ENCODE measurements around the gene TMC4.
A peak's percentile ranks its signal among the peaks of the same experiment; 100 is the strongest.
"Not testable (repeated sequence)": the region's sequence is repeated elsewhere in the genome, so short reads cannot be mapped to it uniquely, and the experiment has no call there.

Gene TMC4

DNA sequence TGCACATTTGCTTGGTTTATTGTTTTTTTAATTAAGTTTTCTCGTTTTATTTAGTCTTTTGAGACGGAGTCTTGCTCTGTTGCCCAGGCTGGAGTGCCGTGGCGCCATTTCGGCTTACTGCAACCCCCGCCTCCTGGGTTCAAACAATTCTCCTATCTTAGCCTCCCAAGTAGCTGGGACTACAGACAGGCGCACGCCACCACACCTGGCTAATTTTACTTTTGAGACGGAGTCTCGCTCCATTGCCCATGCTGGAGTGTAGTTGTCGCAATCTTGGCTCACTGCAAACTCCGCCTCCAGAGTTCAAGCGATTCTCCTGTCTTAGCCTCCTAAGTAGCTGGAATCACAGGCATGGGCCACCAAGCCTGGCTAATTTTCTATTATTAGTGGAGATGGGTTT is 29.0 kb upstream of the TMC4 start:
- FAIRE-seq: no peak

GRCh38 chr19:54201172-54201701 is 28.3 kb upstream of the TMC4 start:
- no peak for FAIRE-seq

DNA sequence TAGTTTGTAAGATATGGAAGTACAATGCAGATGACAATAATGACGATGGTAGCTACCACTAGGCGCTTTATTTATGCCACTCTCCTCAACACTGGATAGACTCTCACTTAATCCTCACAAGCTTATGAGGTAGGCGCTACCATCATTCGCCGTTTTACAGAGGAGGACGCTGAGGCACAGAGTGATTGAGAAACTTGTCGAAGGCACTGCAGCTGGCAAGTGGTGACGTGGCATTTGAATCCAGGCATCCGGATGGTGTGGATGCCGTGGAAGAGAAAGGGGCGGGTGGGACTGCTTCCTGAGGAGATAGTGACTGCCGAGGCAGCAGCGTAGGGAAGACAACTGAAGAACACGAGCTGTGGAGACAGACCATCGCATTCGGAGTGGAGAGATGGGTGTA is 26.4 kb upstream of the TMC4 start:
- no peak for FAIRE-seq

GRCh38 chr19:54197121-54197520 is 24.2 kb upstream of the TMC4 start:
- FAIRE-seq: no peak

DNA sequence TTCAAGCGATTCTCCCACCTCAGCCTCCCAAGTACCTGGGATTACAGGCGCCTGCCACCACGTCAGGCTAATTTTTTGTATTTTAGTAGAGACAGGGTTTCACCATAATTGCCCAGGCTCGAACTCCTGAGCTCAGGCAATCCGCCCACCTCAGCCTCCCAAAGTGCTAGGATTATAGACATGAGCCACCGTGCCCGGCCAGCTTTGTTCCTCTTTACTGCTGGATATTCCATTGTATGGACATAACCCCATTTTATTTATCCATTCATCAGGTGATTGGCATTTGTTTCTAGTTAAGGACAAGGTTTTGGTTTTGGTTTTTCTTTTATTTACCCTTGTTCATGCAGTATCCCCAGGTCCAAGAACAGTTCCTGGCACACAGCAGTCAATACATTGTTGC is 23.6 kb upstream of the TMC4 start:
- FAIRE-seq: no peak

DNA sequence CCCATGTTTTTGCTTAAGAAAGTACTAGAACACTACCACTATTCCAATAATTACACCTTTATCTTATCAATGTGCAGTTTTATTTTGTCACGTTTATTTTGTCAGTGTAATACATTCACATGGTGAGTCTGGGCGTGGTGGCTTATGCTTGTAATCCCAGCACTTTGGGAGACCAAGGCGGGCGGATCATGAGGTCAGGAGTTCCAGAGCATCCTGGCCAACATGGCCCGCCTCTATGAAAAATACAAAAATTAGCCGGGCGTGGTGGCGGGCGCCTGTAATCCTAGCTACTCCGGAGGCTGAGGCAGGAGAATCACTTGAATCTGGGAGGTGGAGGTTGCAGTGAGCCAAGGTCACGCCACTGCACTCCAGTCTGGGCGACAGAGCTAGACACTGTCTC is 21.5 kb upstream of the TMC4 start:
- FAIRE-seq: not testable (repeated sequence)

DNA sequence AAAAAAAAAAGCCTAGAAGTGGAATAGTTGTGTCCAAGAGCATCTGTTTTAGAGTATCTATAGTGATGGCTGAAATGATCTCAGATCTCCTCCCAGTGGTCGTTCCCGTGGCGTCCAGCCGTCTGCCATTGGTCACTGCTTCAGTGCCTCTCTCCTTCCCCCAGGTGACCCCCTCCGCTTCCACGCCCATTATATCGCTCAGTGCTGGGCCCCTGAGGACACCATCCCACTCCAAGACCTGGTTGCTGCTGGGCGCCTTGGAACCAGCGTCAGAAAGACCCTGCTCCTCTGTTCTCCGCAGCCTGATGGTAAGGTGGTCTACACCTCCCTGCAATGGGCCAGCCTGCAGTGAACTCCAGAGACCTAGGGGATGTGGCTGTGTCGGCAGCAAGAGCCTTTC is 20.1 kb upstream of the TMC4 start:
- no peak for FAIRE-seq

DNA sequence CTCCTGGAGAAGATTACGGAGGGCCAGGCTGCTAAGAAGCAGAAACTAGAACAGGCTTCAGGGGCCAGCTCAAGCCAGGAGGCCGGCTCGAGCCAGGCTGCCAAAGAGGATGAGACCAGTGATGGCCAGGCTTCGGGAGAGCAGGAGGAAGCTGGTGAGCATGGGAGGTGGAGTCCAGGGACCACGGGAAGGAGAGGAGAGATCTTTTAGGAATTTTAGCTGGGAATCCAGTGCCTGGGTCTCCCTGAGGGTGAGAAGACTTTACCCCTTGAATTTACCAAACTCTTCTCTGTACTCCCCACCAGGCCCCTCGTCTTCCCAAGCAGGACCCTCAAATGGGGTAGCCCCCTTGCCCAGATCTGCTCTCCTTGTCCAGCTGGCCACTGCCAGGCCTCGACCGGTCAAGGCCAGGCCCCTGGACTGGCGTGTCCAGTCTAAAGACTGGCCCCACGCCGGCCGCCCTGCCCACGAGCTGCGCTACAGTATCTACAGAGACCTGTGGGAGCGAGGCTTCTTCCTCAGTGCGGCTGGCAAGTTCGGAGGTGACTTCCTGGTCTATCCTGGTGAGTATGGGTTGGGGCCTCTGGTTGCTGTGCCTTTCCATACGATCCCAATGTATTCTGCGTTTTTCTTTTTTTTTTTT is 19.0 kb upstream of the TMC4 start:
- no peak for FAIRE-seq

DNA sequence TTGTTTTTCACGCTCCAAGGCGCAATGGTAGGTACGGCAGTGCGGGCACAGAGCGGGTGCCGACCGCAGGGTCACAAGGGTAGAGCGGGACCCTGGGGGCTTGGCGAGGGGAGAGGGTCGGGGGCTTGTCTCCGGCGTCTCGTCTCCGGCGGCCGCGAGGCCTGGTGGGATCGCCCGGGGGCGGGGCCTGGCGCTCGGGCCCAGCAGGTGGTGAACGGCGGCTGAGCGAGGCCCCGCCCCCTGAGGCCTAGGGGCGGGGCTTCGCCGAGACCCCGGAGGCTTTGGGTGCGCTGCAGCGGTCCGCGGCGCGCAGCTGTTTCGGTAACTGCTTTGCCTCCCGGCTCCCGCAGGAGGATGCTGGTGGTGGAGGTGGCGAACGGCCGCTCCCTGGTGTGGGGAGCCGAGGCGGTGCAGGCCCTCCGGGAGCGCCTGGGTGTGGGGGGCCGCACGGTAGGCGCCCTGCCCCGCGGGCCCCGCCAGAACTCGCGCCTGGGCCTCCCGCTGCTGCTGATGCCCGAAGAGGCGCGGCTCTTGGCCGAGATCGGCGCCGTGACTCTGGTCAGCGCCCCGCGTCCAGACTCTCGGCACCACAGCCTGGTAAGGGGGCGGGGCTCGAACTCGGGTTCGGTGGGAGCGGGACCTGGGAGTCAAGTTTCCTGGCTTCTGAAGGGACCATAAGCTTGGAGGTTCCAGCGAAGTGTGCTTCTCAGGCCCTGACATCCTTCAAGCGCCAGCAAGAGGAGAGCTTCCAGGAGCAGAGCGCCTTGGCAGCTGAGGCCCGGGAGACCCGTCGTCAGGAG is 18.3 kb upstream of the TMC4 start, which contains the start of gene TSEN34:
TSEN34 (plus strand) TSS at position 298 of the 800 bp plus-strand sequence; CDS start at position 355, 57 bp downstream.
- no peak for FAIRE-seq

DNA sequence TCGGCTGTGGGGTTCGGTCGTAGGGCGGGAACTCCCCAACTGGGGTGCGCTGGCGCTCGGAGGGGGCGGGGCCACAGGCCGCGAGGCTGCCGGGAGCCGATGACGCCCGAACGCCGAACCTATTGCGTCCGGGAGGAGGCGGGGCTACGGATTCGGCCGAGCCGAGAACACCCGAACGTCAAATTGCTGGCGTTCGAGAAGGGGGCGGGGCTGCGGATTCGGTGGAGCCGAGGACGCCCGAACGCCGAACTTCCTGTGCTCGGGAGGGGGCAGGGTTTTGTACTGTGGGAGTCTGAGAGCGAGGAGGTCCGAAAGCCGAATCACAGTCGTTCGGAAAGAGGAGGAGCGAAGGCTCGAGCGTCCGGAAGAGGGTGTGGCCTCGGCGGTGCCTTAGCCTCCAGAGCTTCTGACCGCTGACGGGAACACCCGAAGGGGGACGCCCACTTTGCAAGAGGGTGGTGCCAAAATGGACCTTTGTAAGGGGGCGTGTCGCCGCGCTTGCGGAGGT is 17.6 kb upstream of the TMC4 start:
- no peak for FAIRE-seq

DNA sequence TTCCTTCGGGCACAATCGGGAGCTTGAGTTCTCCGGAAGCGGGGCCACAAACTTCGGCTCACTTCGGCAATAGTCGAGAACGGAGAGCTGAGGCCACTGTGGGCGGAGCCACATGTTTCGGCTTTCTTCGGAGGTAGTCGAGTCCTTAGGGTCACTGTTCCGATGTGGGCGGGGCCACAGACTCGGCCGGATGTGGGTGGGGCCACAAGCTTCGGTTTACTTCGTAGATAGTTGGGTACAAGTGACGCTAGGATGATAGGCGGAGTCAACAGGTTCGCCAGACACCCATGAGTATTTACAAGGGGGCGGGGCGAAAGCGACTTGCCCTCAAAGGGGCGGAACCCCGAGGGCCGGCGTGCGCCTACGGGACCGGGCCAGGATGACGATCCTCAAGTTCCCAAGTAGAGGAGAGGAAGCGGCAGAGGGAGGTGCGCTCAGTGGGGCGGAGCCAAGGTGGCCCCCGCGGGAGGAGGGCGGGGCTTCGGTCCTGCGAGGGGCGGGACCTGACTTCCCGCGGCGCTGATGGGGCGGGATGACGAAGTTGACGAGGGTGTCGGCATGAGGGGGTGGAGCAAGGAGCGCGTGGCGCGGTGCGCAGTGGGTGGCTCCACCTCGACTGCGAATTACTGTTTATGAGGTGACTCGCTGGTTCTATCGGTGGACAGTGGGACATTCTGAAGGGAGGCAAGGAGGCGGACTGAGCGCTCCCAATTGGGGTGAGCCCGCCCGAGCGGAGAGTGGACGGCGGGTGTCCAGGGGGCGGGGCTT is 17.0 kb upstream of the TMC4 start:
- peak; percentile 100 for FAIRE-seq

GRCh38 chr19:54189145-54189734 is 16.3 kb upstream of the TMC4 start, which contains the start of gene MBOAT7:
Gene MBOAT7 (minus strand): TSS chr19:54189580. CDS start chr19:54188508, 1,072 bp downstream.
- no peak for FAIRE-seq

DNA sequence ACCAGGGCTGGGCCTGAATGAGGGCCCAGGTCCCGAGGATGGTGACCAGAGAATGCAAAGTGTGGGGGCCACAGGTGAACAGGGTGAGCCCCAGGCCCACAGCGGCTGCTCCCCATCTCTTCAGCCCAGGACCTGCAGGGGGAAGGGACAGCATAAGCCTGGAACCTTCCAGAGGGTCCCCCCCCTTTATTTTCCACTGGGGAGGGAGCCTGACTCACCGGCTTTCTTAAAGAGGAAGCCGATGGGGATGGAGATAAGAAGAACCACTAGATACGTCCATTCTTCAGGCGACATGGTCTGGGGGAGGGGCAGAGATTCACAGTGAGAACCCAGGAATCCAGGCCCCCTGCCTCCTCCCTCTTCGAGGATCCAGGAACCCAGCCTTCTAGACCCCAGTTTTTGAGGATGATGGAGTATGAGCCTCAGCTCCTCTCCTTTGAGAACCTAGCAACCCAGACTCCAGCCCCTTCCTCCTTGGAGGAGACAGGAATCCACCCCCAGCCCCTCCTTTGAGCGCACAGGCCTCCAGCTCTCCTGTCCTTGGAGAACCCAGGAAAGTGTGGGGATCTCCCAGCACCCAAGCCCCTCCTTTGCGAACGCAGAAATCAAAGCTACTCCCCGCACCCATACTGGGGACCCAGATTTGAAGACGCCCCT is 15.4 kb upstream of the TMC4 start:
- FAIRE-seq: no peak

DNA sequence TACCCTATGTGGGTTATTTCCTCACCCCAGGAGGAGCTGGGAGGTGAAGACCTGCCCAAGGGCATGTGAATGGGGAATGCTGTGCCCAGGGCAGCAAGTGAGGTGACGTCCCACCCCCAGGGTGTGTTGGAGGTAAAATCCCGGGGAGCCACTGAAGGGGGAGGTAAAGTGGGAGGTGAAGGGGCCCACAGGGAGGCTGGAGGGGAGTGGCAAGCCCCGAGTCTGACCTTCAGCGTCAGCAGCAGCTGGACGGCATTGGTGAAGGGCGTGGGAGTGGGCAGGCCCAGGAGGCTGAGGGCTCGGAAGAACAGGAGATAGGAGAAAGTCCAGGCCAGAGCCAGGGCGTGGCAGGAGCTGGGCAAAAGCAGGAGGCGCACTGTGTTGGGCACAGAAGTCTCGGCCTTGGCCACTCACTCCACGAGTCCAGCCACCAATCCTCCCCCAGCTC is 14.0 kb upstream of the TMC4 start:
- FAIRE-seq: no peak

GRCh38 chr19:54186351-54186750 is 13.4 kb upstream of the TMC4 start:
- FAIRE-seq: no peak

DNA sequence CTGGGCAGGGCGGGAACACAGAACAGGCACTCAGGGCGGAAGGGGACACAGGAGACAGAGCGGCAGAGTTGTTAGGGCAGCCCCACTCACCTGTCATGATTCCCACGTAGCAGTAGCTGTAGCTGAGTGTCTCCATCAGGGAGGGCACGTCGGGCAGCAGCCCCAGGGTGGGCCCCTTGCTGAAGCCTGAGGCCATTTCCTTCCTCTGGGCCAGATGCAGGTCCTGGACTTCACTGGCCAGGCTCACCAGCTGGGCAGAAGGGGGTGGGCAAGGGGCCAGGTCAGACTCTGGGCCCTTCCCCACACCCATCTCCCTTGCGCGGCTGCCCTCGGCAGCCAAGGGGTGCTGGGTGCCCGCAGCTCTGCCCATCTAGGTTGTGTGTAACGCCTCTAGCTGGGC is 10.5 kb upstream of the TMC4 start:
- no peak for FAIRE-seq

- FAIRE-seq: not testable (repeated sequence)
These were observed 8.9 kb upstream of the TMC4 start for GRCh38 chr19:54181894-54182293.

DNA sequence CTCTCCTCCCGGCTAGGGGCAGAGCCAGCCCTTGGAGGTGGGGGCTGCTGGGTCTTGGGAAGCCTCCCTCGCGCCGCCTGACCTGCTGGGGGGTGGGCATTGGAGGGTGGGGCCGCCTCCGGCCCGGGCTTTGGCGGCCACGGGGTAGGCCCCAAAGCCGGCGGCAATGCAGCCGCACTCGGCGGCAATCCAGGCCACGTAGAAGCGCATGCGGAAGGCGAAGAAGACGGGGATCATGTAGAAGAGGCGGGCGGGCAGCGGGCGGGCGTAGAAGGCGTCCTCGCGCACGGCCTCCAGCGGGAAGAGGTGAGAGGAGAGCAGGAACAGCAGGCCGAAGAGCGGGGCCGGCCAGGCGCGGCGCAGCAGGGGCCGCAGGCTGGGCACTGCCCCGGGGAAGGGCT is 7.7 kb upstream of the TMC4 start:
- no peak for FAIRE-seq

DNA sequence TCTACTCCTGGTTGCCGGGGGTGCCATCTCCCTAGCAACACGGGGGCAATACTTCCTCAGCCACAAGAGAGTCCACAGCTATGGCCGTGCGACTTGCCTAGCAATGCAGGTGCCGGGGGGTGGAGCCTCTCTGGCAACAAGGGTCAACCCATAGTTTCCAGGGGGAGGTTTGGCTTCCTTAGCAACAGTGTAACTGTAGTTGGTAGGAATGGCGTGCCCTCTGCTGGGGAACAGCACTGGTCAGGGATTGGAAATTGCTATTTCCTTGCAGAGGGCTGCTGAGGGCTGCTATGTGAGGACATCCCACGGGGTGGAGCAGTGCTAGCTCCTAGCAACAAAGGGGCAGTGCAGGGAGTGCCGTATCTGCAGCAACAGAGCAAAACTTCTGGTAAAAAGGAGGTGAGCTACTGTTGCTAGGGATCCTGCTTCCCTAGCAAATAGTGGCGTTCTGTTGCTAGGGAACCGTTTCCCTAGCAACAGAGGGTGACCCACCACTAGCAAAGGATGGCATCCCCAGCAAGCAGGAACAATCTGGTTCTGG is 7.0 kb upstream of the TMC4 start:
- FAIRE-seq: peak; percentile 97

DNA sequence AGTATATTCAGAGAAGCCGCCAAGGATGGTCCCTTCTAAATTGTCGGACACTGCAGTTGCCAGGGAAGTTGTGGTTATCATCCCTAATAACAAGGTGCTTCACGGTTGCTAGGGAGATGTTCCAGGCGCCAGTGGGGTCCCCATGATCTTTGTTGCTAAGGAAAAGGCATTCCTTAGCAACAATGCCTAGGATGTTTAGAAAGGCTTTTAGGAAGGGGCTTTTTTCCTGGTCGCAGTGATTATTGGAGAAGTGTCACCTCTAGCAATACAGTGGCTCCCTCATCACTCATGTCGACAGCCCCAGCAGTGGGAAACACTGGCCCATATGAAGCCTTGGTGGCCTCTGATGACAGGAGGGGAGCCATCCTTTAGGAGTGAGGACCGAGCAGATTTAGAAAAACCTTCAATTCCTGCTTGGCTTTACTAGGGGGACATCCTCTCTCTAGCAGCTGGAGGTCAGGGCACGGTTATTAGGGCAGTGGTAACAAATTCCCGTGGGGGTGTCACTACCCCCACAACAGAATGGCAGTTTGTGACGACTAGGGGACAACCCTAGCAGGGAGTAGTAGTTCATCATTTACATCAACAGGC is 6.4 kb upstream of the TMC4 start:
- FAIRE-seq: no peak

DNA sequence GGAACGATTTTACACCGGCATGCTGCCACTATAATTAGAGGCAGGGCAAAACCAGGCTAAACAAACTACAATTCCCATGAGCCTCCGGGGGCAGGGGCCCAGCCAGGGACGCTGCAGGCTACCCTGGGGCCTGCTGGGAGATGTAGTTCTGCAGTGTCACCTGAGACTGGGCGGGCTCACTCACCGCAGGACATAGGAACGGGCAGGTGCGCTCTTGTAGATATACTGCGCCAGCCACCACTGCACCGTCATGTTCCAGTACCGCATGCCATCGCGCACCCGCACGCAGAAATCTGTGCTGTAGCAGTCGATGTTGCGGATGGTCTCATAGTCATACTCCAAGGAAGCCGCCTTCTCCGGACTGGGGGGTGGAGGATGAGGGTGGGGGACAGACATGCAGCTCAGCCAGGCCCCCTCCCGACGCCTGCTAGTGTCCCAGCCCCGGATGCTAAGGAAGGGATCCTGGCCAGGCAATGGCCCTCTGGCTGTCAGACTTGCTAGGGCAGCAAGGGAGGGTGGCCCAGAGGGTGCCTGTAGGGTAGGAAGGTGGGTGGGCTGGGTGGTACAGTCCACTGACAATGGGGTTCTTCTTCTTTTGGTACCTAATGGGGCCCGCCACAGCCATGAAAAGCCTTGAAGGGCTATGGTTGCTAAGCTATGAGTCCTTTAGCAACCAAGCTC is 5.8 kb upstream of the TMC4 start:
- no peak for FAIRE-seq
